Calu3 (cell line): ENCODE results near the gene SLC22A15. TPM values are rescaled to one million over a fixed set of nuclear protein-coding genes. Genes with fewer than 3 reads are reported as not detected.

Experiments used
- BruUV-seq: library from RNA; stranded (reverse); fragments of 400-500 nt; replicated peaks from 2 replicates; lab custom pipeline; 2021; lab: Mats Ljungman, UMichigan
- CTCF ChIA-PET: fragments of 300-600 bp; sonication (Branson Sonifier 250); formaldehyde crosslinking; loops from one replicate; lab custom pipeline; 2022; ENCODE audit warnings: antibody characterized with exemption; lab: Charles Lee
- DNase-seq: peaks from one replicate; pipeline ENCODE4 v3.0.0; 2022
- H3K27ac Mint-ChIP-seq: one replicate; pipeline ENCODE4 v1.8.0; 2022; ENCODE audit warnings: mixed read lengths; ENCODE audit not compliant: unreplicated experiment
- H3K27me3 Mint-ChIP-seq: one replicate; pipeline ENCODE4 v1.8.0; 2022; ENCODE audit warnings: mixed read lengths; ENCODE audit not compliant: unreplicated experiment
- H3K36me3 Mint-ChIP-seq: one replicate; pipeline ENCODE4 v1.8.0; 2022; ENCODE audit warnings: mild to moderate bottlenecking, moderate library complexity, mixed read lengths; ENCODE audit not compliant: insufficient read depth, unreplicated experiment
- H3K4me1 Mint-ChIP-seq: one replicate; pipeline ENCODE4 v1.8.0; 2022; ENCODE audit warnings: mild to moderate bottlenecking, low read depth, mixed read lengths; ENCODE audit not compliant: unreplicated experiment
- H3K4me3 Mint-ChIP-seq: one replicate; pipeline ENCODE4 v1.8.0; 2022; ENCODE audit warnings: mild to moderate bottlenecking, low read depth, moderate library complexity, mixed read lengths; ENCODE audit not compliant: unreplicated experiment
- H3K9me3 Mint-ChIP-seq: one replicate; pipeline ENCODE4 v1.8.0; 2022; ENCODE audit warnings: low read depth, mixed read lengths; ENCODE audit not compliant: unreplicated experiment
- intact Hi-C: fragments of 100-400 bp; cut with micrococcal nuclease; formaldehyde crosslinking; loops from one replicate; pipeline ENCODE4 v1.10.0; 2022; ENCODE audit not compliant: unreplicated experiment
- total RNA-seq: library from RNA; stranded (reverse); gene quantifications from 2 replicates; pipeline ENCODE4 v1.2.3, GENCODE V29; 2022
- TF ChIP-seq, protein P1 (sequence below): fragments of 200-600 bp; IDR thresholded peaks from one replicate; pipeline ENCODE4 v1.8.0; 2022; ENCODE audit warnings: antibody characterized with exemption; ENCODE audit not compliant: unreplicated experiment

The SLC22A15 gene
- total RNA-seq, 1 experiment from 2014 or later = 5.0 TPM

DNA sequence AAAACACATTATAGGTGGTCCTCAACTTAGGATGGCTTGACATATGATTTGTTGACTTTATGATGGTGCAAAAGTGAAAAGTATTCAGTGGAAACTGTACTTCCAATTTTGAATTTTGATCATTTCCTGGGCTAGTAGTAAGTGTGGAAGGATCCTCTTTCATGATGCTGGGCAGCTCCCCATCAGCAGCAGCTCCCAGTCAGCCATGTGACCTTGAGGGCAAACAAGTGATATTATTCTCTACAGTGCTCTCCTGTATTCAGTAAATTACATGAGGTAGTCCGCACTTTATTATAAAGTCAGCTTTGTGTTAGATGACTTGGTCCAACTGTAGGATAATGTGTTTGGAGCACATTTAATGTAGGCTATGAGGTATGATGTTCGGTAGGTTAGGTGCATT, 36.4 kb downstream of the SLC22A15 start:
- Mint-ChIP-seq H3K27ac (no peak overlapping the region), H3K27me3 (no peaks in the 10 kb centered on the region), H3K36me3 (peaks cover 4% of the 10 kb centered on the region), H3K4me1 (no peaks in the 10 kb centered on the region), H3K4me3 (no peak overlapping the region), H3K9me3 (no peaks in the 10 kb centered on the region)
- CTCF ChIA-PET = no interaction called here
- DNase-seq = no peak
- intact Hi-C loops = no loop called here
- BruUV-seq = no TSS peak
- TF ChIP-seq, protein P1, sequence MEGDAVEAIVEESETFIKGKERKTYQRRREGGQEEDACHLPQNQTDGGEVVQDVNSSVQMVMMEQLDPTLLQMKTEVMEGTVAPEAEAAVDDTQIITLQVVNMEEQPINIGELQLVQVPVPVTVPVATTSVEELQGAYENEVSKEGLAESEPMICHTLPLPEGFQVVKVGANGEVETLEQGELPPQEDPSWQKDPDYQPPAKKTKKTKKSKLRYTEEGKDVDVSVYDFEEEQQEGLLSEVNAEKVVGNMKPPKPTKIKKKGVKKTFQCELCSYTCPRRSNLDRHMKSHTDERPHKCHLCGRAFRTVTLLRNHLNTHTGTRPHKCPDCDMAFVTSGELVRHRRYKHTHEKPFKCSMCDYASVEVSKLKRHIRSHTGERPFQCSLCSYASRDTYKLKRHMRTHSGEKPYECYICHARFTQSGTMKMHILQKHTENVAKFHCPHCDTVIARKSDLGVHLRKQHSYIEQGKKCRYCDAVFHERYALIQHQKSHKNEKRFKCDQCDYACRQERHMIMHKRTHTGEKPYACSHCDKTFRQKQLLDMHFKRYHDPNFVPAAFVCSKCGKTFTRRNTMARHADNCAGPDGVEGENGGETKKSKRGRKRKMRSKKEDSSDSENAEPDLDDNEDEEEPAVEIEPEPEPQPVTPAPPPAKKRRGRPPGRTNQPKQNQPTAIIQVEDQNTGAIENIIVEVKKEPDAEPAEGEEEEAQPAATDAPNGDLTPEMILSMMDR = no peak

DNA sequence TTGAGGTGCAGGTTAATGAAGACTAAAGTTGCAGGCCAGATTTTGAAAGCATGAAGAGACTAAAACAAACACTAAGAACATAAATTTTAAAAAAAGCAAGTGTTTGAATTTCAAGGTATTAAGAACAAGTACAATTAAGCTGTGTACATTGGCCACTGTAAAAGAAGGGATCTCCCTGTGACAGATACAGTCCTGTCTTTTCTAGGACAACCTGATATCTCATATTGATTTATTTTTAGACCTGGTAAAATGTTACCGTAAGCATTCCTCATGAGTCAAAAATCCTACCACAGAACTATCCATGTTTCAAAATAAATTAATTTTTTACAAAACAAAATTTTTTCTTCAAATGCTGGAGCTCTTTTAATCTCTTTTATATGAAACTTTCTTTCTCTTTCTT, 39.4 kb downstream of the SLC22A15 start:
- no peaks in the 10 kb centered on the region for H3K27me3 Mint-ChIP-seq
- no peaks in the 10 kb centered on the region for H3K4me1 Mint-ChIP-seq
- no peak for DNase-seq
- H3K9me3 Mint-ChIP-seq = no peaks in the 10 kb centered on the region
- no peak overlapping the region for H3K4me3 Mint-ChIP-seq
- H3K36me3 Mint-ChIP-seq = peaks cover 4% of the 10 kb centered on the region
- no TSS peak for BruUV-seq
- no peak overlapping the region for H3K27ac Mint-ChIP-seq
- intact Hi-C loops = no loop called here
- TF ChIP-seq, protein P1 = no peak
- CTCF ChIA-PET = no interaction called here

DNA sequence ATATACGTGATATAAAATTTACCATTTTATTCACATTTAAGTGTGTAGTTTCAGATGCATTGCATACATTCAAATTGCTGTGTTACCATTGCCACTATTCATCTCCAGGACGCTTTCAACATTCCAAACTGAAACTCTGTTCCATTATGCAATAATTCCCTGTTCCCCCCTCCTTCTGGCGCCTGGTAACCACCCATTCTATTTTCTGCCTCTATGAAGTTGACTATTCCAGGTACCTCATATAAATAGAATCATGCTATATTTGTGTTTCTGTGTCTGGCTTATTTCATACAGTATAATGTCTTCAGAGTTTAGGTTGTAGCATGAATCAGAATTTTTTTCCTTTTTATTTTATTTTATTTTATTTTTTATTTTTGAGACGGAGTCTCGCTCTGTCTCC, 41.7 kb downstream of the SLC22A15 start:
- intact Hi-C loops = no loop called here
- Mint-ChIP-seq H3K4me1 (no peaks in the 10 kb centered on the region), H3K27me3 (no peaks in the 10 kb centered on the region), H3K4me3 (no peak overlapping the region), H3K27ac (no peak overlapping the region), H3K9me3 (no peaks in the 10 kb centered on the region), H3K36me3 (peaks cover 4% of the 10 kb centered on the region)
- no TSS peak for BruUV-seq
- DNase-seq = no peak
- TF ChIP-seq, protein P1 = no peak
- CTCF ChIA-PET = no interaction called here

DNA sequence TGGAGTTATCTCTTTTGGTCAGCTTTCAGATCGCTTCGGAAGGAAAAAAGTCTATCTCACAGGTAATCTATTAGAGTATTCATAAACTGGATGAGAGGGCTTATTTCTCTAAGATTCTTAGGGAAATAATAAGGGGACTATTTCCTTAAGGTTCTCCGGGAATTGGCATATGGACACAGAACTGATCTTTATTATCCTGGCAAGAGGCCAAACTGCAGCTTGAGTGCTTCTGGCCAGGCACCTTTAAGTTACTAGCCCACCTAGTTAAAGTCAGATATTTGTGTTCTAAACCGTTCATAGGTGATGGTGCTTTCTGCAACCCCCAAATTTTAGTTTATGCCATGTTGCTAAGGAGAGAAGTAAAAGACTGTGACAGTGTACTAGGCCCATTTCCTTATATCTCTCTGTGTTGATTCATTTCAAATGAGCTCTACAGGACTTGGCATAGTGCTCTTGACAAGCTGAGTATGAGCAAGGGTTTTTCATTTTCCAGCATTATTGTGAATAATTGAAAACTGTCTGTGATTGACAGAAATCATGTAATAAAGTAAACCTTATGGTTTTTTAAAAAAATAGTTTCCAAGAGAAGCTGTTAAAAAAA, 43.4 kb downstream of the SLC22A15 start:
- Mint-ChIP-seq H3K27me3 (no peaks in the 10 kb centered on the region), H3K4me1 (no peaks in the 10 kb centered on the region), H3K4me3 (no peak overlapping the region), H3K36me3 (peaks cover 4% of the 10 kb centered on the region), H3K27ac (no peak overlapping the region), H3K9me3 (no peaks in the 10 kb centered on the region)
- no TSS peak for BruUV-seq
- intact Hi-C loops = loop anchor here (1.0 kb wide), 1 partner anchor 212 kb away; no protein-coding TSS in a partner anchor
- TF ChIP-seq, protein P1 = no peak
- no peak for DNase-seq
- CTCF ChIA-PET = interaction anchor here (0.5 to 1.7 kb wide), 5 partner anchors 12 to 237 kb away, joined by 3 to 6 read pairs (median 4); no protein-coding TSS in a partner anchor
